Measurements from ENCODE around the gene ADGRG3.

- TF ChIP-seq CTCF (IDR thresholded peaks at IDR 0.05 in 2 of 3, conservative IDR thresholded peaks at IDR 0.05 in 1 of 3; ENCODE audit: borderline replicate concordance in 1 of 3, insufficient read depth in 1 of 3, low read depth in 2 of 3, low read length in 2 of 3) (no peak), ZFX (IDR thresholded peaks at IDR 0.05) (no peak)
Observed at GRCh38 chr16:57730771-57731730, 62.9 kb downstream of the ADGRG3 start.

Data from HCT116 (cell line).